Measurements from ENCODE around the gene HHAT.
A peak's percentile ranks its signal among the peaks of the same experiment; 100 is the strongest.
"Not testable (repeated sequence)": the region's sequence is repeated elsewhere in the genome, so short reads cannot be mapped to it uniquely, and the experiment has no call there.

Gene HHAT

DNA sequence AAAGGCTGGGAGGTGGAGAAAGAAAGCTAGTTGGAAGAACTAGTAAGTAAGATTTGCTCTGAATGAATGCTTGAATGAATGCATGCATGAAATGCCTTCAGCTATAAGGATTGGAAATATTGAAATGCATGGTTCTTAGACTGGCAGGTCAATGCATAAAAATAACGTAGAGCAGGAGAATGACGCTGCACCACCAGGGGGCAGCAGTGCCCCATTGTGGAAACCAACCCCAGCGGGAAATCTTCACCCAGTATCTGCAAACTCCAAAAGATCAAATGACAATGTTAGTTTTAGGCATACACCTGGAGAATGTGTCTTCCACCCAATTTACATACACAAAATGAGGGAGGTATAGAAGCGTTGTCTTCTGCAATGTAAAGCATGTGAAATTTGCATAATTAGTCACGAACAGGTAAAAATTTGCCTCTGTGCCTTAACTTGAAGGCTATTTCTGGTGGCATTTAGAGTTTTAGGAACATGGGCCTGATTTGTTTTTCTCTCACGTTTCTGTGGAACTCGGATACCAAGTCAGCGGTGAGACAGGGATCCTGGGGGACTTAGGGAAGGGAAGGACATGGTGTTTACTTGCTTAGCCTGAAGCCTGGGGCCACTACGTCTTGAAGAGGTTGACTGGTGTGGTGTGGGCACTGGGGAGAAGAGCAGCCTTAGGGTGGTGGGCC, 78.6 kb downstream of the HHAT start:
- Histone ChIP-seq H3K27ac (no peak overlapping the region), H3K36me3 (peaks cover 0 to 5% (median 0%) of the 10 kb centered on the region in 11 experiments; a peak in 4 of 22 replicates)

DNA sequence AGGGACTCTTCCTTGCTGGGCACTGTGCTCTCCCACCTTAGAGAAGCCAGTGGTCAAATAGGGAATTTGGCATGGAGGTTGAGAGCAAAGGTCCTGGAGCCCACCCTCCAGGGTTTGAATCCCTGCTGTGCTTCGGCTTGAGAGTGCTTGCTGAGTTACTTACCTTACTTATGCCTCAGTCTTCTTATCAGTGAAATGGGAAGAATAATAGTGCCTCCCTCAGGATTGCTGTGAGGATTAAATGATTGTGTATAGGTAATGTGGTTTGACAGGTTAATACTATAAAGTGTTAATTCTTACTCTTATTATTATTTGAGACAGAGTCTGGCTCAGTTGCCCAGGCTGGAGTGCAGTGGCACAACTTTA, 79.2 kb downstream of the HHAT start:
- no peak for TF ChIP-seq Cebpa-rat (IDR thresholded peaks at IDR 0.05)
- H3K27ac ChIP-seq: no peak overlapping the region
- no peak overlapping the region for H3K4me3 ChIP-seq

More for the DNA sequence above, 78.6 kb downstream of the HHAT start:
- H3K4me3 ChIP-seq: no peak overlapping the region
- no peaks in the 10 kb centered on the region for H3K4me1 ChIP-seq
- no peak for TF ChIP-seq Cebpa-rat (IDR thresholded peaks at IDR 0.05)
- H3K9me3 ChIP-seq (replicated peaks in 1 of 11): no peaks in the 10 kb centered on the region; a peak in 1 of 22 replicates
- no peak overlapping the region for H3K9ac ChIP-seq
- H4K20me1 ChIP-seq: no peaks in the 10 kb centered on the region
- no peak overlapping the region for H3K4me2 ChIP-seq
- H3K27me3 ChIP-seq: no peaks in the 10 kb centered on the region

DNA sequence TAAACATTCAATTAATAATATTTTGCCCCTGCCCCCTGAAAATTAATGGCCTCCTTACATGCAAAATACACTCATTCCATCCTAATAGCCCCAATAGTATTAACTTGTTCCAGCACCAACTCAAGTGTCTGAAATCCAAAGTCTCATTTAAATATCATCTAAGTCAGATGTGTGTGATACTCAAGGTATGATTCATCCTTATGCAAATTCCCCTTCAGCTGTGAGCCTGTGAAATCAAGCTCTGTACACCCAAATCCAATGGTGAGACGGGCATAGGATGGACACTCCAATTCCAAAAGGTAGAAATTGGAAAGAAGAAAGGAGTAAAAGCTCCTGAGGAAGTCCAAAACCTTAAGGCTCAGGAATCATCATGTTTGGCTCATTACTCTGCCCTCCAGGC, 83.5 kb downstream of the HHAT start:
- Histone ChIP-seq H3K4me3 (no peak overlapping the region), H3K9ac (no peak overlapping the region), H3K9me3 (replicated peaks in 1 of 11) (peaks cover 0 to 4% (median 0%) of the 10 kb centered on the region in 11 experiments; a peak in 1 of 22 replicates), H4K20me1 (no peaks in the 10 kb centered on the region), H3K4me2 (no peak overlapping the region), H3K4me1 (no peaks in the 10 kb centered on the region), H3K27me3 (no peaks in the 10 kb centered on the region), H3K27ac (no peak overlapping the region), H3K36me3 (peaks cover 0 to 5% (median 0%) of the 10 kb centered on the region in 11 experiments; a peak in 4 of 22 replicates)
- TF ChIP-seq Cebpa-rat (IDR thresholded peaks at IDR 0.05): no peak

More for the DNA sequence above, 79.2 kb downstream of the HHAT start:
- H3K9ac ChIP-seq: no peak overlapping the region
- H3K9me3 ChIP-seq (replicated peaks in 1 of 11): peaks cover 0 to 3% (median 0%) of the 10 kb centered on the region in 11 experiments; a peak in 1 of 22 replicates
- no peaks in the 10 kb centered on the region for H4K20me1 ChIP-seq
- H3K27me3 ChIP-seq: no peaks in the 10 kb centered on the region
- no peak overlapping the region for H3K4me2 ChIP-seq
- H3K36me3 ChIP-seq: peaks cover 0 to 5% (median 0%) of the 10 kb centered on the region in 11 experiments; a peak in 4 of 22 replicates
- H3K4me1 ChIP-seq: no peaks in the 10 kb centered on the region

DNA sequence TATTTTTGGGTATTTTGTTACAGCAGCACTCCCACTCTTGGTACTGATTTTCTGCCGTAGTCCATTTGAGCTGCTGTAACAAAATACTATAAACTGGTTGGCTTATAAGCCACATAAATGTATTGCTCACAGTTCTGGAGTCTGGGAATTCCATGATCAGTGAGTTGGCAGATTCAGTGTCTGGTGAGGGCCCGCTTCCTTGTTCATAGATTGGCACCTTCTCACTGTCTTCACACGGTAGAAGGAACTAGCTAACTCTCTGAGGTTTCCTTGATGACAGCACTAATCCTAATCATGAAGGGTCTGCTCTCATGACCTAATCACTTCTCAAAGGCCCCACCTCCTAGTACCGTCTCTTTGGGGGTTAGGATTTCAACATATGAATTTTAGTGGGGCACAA, 85.2 kb downstream of the HHAT start:
- Histone ChIP-seq H3K9me3 (replicated peaks in 1 of 11) (peaks cover 0 to 4% (median 0%) of the 10 kb centered on the region in 11 experiments; a peak in 1 of 22 replicates), H3K27ac (no peak overlapping the region), H3K4me1 (no peaks in the 10 kb centered on the region), H3K36me3 (peaks cover 0 to 5% (median 0%) of the 10 kb centered on the region in 11 experiments; a peak in 4 of 22 replicates), H3K9ac (no peak overlapping the region), H3K27me3 (no peaks in the 10 kb centered on the region), H3K4me3 (no peak overlapping the region), H3K4me2 (no peak overlapping the region), H4K20me1 (no peaks in the 10 kb centered on the region; a peak in 1 of 22 replicates)
- TF ChIP-seq Cebpa-rat (IDR thresholded peaks at IDR 0.05): no peak

DNA sequence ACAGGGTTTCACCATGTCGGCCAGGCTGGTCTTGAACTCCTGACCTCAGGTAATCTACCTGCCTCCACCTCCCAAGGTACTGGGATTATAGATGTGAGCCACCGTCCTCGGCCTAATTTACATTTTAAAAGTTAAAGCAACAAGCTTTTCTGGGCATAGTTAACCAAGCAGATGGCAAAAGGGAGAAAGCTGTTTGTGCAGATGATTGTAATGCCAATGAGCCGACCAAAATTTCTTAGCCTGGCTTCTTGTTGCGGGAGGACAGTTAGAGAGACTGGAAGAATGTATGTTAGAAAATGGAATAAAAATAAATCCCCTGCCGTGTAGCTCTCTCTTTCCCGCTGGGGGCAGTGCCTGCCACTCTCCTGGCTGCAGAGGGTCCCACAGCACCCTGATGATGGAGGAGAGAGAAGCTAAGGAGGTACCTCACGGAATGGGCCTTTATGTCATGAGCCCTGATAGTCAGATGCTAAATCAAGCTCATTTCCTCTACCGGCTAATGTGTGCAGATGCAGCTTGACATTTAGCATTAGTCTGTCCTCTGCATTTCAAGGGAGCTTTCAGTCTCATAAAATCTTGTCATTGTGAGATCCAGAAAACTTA, 87.2 kb downstream of the HHAT start:
- peaks cover 0 to 4% (median 0%) of the 10 kb centered on the region in 11 experiments; a peak in 1 of 22 replicates for H3K9me3 ChIP-seq (replicated peaks in 1 of 11)
- H3K4me1 ChIP-seq: no peaks in the 10 kb centered on the region
- no peaks in the 10 kb centered on the region for H3K27me3 ChIP-seq
- no peak for TF ChIP-seq Cebpa-rat (IDR thresholded peaks at IDR 0.05)
- H3K9ac ChIP-seq: no peak overlapping the region
- no peak overlapping the region for H3K4me2 ChIP-seq
- H3K36me3 ChIP-seq: peaks cover 0 to 5% (median 0%) of the 10 kb centered on the region in 11 experiments; a peak in 4 of 22 replicates
- H3K27ac ChIP-seq: no peak overlapping the region
- H4K20me1 ChIP-seq: no peaks in the 10 kb centered on the region; a peak in 1 of 22 replicates
- no peak overlapping the region for H3K4me3 ChIP-seq

DNA sequence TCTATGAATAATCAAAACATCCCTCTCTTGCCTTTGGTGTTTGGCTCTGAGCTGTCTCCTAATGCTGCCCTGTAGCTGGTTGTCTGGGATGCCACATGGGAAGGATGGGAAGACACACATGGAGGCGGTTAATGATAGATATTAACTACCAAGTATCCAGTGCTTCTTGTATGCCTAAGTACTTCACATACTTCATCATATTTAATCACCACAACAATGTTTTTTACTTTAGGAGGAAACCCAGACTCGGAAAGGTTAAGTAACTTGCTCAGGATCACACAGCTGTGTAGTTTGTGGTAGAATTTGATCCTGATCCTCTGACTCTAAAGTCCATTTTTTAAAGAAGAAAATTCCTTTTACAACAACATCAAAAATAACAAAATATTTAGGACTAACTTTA, 88.0 kb downstream of the HHAT start:
- no peaks in the 10 kb centered on the region for H3K27me3 ChIP-seq
- H3K4me2 ChIP-seq: no peak overlapping the region
- no peak for TF ChIP-seq Cebpa-rat (IDR thresholded peaks at IDR 0.05)
- peaks cover 0 to 4% (median 0%) of the 10 kb centered on the region in 11 experiments; a peak in 1 of 22 replicates for H3K9me3 ChIP-seq (replicated peaks in 1 of 11)
- H3K36me3 ChIP-seq: peaks cover 0 to 3% (median 0%) of the 10 kb centered on the region in 11 experiments; a peak in 4 of 22 replicates
- no peak overlapping the region for H3K9ac ChIP-seq
- H3K4me3 ChIP-seq: no peak overlapping the region
- no peaks in the 10 kb centered on the region for H3K4me1 ChIP-seq
- H3K27ac ChIP-seq: no peak overlapping the region
- no peaks in the 10 kb centered on the region; a peak in 1 of 22 replicates for H4K20me1 ChIP-seq

DNA sequence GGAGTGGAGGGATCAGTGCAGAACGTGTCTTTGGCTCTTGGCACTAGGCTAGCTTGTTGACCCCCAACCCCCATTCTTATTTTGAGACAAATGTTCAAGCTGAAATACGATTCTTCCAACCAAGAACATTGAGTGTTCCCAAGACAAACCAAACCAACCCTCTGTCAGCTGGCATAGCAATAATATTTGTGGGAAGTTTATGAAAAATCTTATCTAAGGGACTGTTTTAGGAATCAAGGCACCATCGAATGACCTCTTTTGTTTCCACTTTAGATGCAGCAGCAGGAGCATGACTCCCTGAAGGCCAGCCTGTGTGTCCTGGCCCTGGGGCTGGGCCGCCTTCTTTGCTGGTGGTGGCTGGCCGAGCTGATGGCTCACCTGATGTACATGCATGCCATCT, 89.2 kb downstream of the HHAT start:
- Histone ChIP-seq H3K9me3 (replicated peaks in 1 of 11) (0 out of 22 replicates have a peak, but pooled peaks cover 0 to 1% (median 0%) of the 10 kb centered on the region in 11 experiments), H3K9ac (no peak overlapping the region), H3K36me3 (no peaks in the 10 kb centered on the region), H3K4me3 (no peak overlapping the region), H3K27me3 (no peaks in the 10 kb centered on the region), H3K4me2 (no peak overlapping the region), H4K20me1 (no peaks in the 10 kb centered on the region; a peak in 1 of 22 replicates), H3K4me1 (no peaks in the 10 kb centered on the region), H3K27ac (no peak overlapping the region)
- TF ChIP-seq Cebpa-rat (IDR thresholded peaks at IDR 0.05): no peak

DNA sequence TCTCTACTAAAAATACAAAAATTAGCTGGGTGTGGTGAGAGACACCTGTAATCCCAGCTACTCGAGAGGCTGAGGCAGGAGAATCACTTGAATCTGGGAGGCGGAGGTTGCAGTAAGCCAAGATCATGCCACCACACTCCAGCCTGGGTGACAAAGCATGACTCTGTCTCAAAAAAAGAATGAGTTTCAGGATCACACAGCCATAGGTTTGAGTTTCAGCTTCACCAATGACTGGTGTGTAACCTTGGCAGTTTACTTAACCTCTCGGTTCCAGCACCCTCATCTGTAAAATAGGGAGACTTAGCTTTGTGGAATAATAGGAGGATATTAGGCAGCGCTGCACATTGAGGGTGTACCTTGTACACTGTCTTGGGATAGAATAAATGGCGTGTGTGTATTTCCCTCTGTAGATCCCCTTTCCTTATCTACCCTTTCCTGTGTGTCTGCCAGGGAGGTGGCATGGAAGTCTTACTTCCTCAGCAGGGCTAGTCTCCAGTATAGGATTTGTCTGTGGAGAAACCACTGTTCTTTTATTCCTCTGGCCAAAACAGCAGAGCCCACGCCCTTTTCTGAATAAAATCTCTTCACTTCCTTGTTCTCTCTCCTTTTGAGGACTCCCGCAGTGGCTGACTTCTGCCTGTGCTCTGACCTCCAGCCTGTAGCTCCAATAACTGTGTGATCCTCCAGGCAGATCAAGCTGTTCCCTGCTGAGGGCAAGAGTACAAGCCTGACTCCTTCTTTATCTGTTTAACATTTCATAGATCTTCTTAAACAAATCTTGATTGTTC, 90.4 kb downstream of the HHAT start:
- H3K4me3 ChIP-seq: no peak overlapping the region
- H4K20me1 ChIP-seq: no peaks in the 10 kb centered on the region; a peak in 1 of 22 replicates
- peak overlapping the region in 1 of 11 experiments; percentile 1; a peak in 1 of 22 replicates for H3K4me2 ChIP-seq
- H3K27ac ChIP-seq: no peak overlapping the region
- no peaks in the 10 kb centered on the region for H3K36me3 ChIP-seq
- H3K9me3 ChIP-seq (replicated peaks in 1 of 11): peaks cover 0 to 6% (median 0%) of the 10 kb centered on the region in 11 experiments; a peak in 3 of 22 replicates
- no peak for TF ChIP-seq Cebpa-rat (IDR thresholded peaks at IDR 0.05)
- H3K9ac ChIP-seq: no peak overlapping the region
- no peaks in the 10 kb centered on the region for H3K27me3 ChIP-seq
- no peaks in the 10 kb centered on the region for H3K4me1 ChIP-seq

DNA sequence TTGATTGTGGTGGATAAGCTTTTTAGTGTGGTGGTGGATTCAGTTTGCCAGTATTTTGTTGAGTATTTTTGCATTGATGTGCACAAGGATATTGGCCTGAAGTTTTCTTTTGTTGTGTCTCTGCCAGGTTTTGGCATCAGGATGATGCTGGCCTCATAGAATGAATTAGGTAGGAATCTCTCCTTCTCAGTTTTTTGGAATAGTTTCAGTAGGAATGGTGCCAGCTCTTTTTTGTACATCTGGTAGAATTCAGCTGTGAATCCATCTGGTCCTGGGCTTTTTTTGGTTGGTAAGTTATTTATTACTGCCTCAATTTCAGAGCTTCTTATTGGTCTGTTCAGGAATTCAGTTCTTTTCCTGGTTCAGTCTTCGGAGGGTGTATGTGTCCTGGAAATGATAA, 98.0 kb downstream of the HHAT start:
- H3K4me2 ChIP-seq, H4K20me1 ChIP-seq, H3K9ac ChIP-seq, H3K27ac ChIP-seq, H3K27me3 ChIP-seq, H3K4me1 ChIP-seq, H3K4me3 ChIP-seq, H3K36me3 ChIP-seq: not testable (repeated sequence)
- peaks cover 0 to 12% (median 3%) of the 10 kb centered on the region in 11 experiments; a peak in 5 of 22 replicates for H3K9me3 ChIP-seq (replicated peaks in 1 of 11)

Measured in BLaER1 treated with 17β-estradiol and CSF1 and Interleukin-3, amounts not matched to agents 10 nM and 100 nM (cell line).